K562 (cell line): Measurements from ENCODE around the gene ADAM10. TPM values are rescaled to one million over a fixed set of nuclear protein-coding genes. Genes with fewer than 3 reads are reported as not detected.

Experiments
- PPARD ChIP-seq: fragments of 250-450 bp; sonication (Bioruptor Pico); IDR thresholded peaks from 2 replicates; pipeline ENCODE4 v1.8.0; 2022; ENCODE audit warnings: inconsistent platforms, mild to moderate bottlenecking, moderate library complexity
- SP2 ChIP-seq: IDR thresholded peaks from 2 replicates; pipeline ENCODE4 v1.6.1; 2011; ENCODE audit warnings: mild to moderate bottlenecking, low read depth, low read length, moderate library complexity; ENCODE audit not compliant: poor library complexity, severe bottlenecking; ENCODE audit errors: extremely low read depth
- ZEB2 ChIP-seq: fragments of 450-650 bp; IDR thresholded peaks from 2 replicates; pipeline ENCODE4 v1.6.1; 2016
- ZNF518B ChIP-seq: fragments of 250-450 bp; sonication (Bioruptor Pico); IDR thresholded peaks from 2 replicates; pipeline ENCODE4 v1.5.0; 2021; ENCODE audit warnings: mild to moderate bottlenecking, moderate library complexity
- polyA plus RNA-seq, 8 experiments: library from polyadenylated mRNA; depleted of rRNA in 4 of 8; stranded (reverse) in 5 of 8; unstranded in 3 of 8; fragments of >200 nt; fragmentation: Nextera tagmentation in 2 of 8; fragmentation: Illumina TruSeq in 1 of 8; extraction: Ambion mirVana in 2 of 8; extraction: Trizol in 1 of 8; gene quantifications; 2 replicates each; pipeline versions ENCODE4 v1.2.1 to v1.2.3, GENCODE V29; 2011 to 2014; ENCODE audit warnings: inconsistent platforms in 1 of 8, missing spikeins in 1 of 8
- total RNA-seq, 7 experiments: library from RNA; depleted of rRNA in 6 of 7; stranded (reverse); fragments of >200 nt in 6 of 7; fragmentation: Illumina TruSeq in 2 of 7; extraction: Trizol in 2 of 7; gene quantifications; 2 replicates each; pipeline versions ENCODE4 v1.2.1 to v1.2.3, GENCODE V29; 2011 to 2021; ENCODE audit warnings: low replicate concordance in 1 of 7
- TF ChIP-seq, protein P1 (sequence below): fragments of 250-450 bp; sonication (Bioruptor Pico); IDR thresholded peaks from 2 replicates; pipeline ENCODE4 v1.5.0; 2021
- TF ChIP-seq, protein P2 (sequence below): fragments of 250-450 bp; sonication (Bioruptor Pico); IDR thresholded peaks from 2 replicates; pipeline ENCODE4 v1.5.1; 2021; ENCODE audit warnings: mild to moderate bottlenecking

Gene ADAM10
- total and polyA plus RNA-seq, 9 of the 15 experiments (the other 6 are each of a cell fraction or from before 2014, with no cell fraction given), result 11.9 to 152 (median 57.3) TPM

- TF ChIP-seq ZNF518B (CRISPR knock-in tag) (no peak), ZEB2 (no peak), SP2 (no peak), PPARD (CRISPR knock-in tag) (no peak)
- TF ChIP-seq, protein P1, sequence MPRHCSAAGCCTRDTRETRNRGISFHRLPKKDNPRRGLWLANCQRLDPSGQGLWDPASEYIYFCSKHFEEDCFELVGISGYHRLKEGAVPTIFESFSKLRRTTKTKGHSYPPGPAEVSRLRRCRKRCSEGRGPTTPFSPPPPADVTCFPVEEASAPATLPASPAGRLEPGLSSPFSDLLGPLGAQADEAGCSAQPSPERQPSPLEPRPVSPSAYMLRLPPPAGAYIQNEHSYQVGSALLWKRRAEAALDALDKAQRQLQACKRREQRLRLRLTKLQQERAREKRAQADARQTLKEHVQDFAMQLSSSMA (CRISPR knock-in tag), result no peak
- TF ChIP-seq, protein P2, sequence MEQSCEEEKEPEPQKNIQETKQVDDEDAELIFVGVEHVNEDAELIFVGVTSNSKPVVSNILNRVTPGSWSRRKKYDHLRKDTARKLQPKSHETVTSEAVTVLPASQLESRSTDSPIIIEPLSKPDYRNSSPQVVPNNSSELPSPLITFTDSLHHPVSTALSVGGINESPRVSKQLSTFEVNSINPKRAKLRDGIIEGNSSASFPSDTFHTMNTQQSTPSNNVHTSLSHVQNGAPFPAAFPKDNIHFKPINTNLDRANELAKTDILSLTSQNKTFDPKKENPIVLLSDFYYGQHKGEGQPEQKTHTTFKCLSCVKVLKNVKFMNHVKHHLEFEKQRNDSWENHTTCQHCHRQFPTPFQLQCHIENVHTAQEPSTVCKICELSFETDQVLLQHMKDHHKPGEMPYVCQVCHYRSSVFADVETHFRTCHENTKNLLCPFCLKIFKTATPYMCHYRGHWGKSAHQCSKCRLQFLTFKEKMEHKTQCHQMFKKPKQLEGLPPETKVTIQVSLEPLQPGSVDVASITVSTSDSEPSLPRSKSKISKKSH (CRISPR knock-in tag), result no peak
These were observed 45.9 kb downstream of the ADAM10 start (continued) for GRCh38 chr15:58703610-58704009.
